Measurements from ENCODE around the gene CHST8.

CHST8 gene

GRCh38 chr19:33811736-33812387, 190.1 kb downstream of the CHST8 start:
- H3K27ac ChIP-seq (ENCODE audit: low read depth, low read length) = no peak overlapping the region
- no peaks in the 10 kb centered on the region for H3K36me3 ChIP-seq (ENCODE audit: low read length)
- no peak overlapping the region for H2AFZ ChIP-seq (ENCODE audit: low read depth, low read length, severe bottlenecking)
- no peaks in the 10 kb centered on the region for H4K20me1 ChIP-seq (ENCODE audit: low read depth, low read length)
- H3K4me2 ChIP-seq (ENCODE audit: low read depth, low read length, poor library complexity, severe bottlenecking) = no peak overlapping the region
- no peaks in the 10 kb centered on the region for H3K9me3 ChIP-seq (ENCODE audit: insufficient read depth, low read length)
- no peaks in the 10 kb centered on the region for H3K27me3 ChIP-seq (ENCODE audit: low read length)
- TF ChIP-seq, protein P1, sequence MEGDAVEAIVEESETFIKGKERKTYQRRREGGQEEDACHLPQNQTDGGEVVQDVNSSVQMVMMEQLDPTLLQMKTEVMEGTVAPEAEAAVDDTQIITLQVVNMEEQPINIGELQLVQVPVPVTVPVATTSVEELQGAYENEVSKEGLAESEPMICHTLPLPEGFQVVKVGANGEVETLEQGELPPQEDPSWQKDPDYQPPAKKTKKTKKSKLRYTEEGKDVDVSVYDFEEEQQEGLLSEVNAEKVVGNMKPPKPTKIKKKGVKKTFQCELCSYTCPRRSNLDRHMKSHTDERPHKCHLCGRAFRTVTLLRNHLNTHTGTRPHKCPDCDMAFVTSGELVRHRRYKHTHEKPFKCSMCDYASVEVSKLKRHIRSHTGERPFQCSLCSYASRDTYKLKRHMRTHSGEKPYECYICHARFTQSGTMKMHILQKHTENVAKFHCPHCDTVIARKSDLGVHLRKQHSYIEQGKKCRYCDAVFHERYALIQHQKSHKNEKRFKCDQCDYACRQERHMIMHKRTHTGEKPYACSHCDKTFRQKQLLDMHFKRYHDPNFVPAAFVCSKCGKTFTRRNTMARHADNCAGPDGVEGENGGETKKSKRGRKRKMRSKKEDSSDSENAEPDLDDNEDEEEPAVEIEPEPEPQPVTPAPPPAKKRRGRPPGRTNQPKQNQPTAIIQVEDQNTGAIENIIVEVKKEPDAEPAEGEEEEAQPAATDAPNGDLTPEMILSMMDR (IDR thresholded peaks at IDR 0.05; ENCODE audit: insufficient read depth, low read length, poor library complexity, severe bottlenecking) = no peak
- TF ChIP-seq EZH2phosphoT487 (conservative IDR thresholded peaks at IDR 0.05; ENCODE audit: low read length) = no peak
- H3K79me2 ChIP-seq (ENCODE audit: insufficient read depth, low read length) = no peaks in the 10 kb centered on the region
- H3K9me2 ChIP-seq (replicated peaks; ENCODE audit: insufficient read depth, low read length) = no peaks in the 10 kb centered on the region
- H3K9ac ChIP-seq (ENCODE audit: low read length) = no peak overlapping the region
- H3K4me3 ChIP-seq (ENCODE audit: insufficient read depth, low read length, poor library complexity, severe bottlenecking) = no peak overlapping the region
- H3F3A ChIP-seq (ENCODE audit: insufficient read depth) = no peaks in the 10 kb centered on the region

DNA sequence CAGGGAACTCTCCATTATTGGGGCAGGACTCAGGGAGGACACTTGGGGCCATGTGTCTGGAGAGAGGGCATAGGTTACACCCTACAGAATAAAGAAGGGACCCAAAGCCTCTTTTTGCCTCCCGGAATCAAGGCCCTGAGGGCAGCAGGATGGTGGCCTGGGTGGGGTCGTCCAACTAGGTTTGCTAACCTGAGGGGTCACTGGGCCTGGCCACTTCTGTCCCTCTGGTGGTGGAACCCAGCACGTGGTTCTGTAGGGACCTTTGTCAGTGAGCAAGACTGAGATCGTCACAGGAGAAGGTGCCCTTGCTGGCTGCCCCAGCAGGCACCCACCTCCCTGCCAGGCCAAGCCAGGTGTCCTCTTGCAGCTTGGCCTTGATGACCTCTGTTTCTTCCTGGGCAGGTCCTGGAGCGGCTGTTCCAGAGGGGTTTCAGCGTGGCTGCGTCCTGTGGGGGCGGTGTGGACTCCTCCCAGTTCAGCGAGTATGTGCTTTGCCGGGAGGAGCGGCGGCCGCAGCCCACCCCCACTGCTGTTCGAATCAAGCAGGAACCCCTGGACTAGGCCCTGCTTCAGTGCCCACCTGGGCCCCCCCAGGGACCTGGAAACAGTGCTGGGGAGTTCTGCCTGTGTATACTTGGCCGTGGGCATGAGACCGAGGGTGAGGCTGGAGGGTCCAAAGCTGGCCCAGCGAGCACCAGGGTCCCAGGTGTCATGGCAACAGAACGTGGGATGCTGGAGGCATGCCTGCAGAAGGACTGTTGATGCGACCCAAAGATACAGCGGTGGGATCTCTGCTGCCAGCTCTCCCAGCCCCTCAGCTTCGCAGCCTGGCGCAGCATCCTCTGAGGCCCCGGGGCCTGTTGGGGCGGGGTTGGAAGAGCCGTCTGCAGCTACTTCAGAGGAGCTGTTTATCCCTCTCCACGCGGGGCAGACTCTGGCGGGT, 190.9 kb downstream of the CHST8 start:
- TF ChIP-seq, protein P1 (IDR thresholded peaks at IDR 0.05; ENCODE audit: insufficient read depth, low read length, poor library complexity, severe bottlenecking) = no peak
- no peak for TF ChIP-seq EZH2phosphoT487 (conservative IDR thresholded peaks at IDR 0.05; ENCODE audit: low read length)
- Histone ChIP-seq H3K4me2 (ENCODE audit: low read depth, low read length, poor library complexity, severe bottlenecking) (no peak overlapping the region), H3K4me3 (ENCODE audit: insufficient read depth, low read length, poor library complexity, severe bottlenecking) (no peak overlapping the region), H3K9me3 (ENCODE audit: insufficient read depth, low read length) (no peaks in the 10 kb centered on the region), H3K79me2 (ENCODE audit: insufficient read depth, low read length) (no peaks in the 10 kb centered on the region), H3K36me3 (ENCODE audit: low read length) (no peaks in the 10 kb centered on the region), H3K9ac (ENCODE audit: low read length) (no peak overlapping the region), H2AFZ (ENCODE audit: low read depth, low read length, severe bottlenecking) (no peak overlapping the region), H3K27me3 (ENCODE audit: low read length) (no peaks in the 10 kb centered on the region), H3K9me2 (replicated peaks; ENCODE audit: insufficient read depth, low read length) (no peaks in the 10 kb centered on the region), H4K20me1 (ENCODE audit: low read depth, low read length) (no peaks in the 10 kb centered on the region), H3K27ac (ENCODE audit: low read depth, low read length) (no peak overlapping the region), H3F3A (ENCODE audit: insufficient read depth) (no peaks in the 10 kb centered on the region)

GRCh38 chr19:33813391-33814101, 191.8 kb downstream of the CHST8 start:
- Histone ChIP-seq H3K9me2 (replicated peaks; ENCODE audit: insufficient read depth, low read length) (no peaks in the 10 kb centered on the region), H3K79me2 (ENCODE audit: insufficient read depth, low read length) (no peaks in the 10 kb centered on the region), H3K4me2 (ENCODE audit: low read depth, low read length, poor library complexity, severe bottlenecking) (no peak overlapping the region), H3F3A (ENCODE audit: insufficient read depth) (no peaks in the 10 kb centered on the region), H3K27me3 (ENCODE audit: low read length) (no peaks in the 10 kb centered on the region), H2AFZ (ENCODE audit: low read depth, low read length, severe bottlenecking) (no peak overlapping the region), H3K9ac (ENCODE audit: low read length) (no peak overlapping the region), H3K36me3 (ENCODE audit: low read length) (no peaks in the 10 kb centered on the region), H4K20me1 (ENCODE audit: low read depth, low read length) (no peaks in the 10 kb centered on the region), H3K27ac (ENCODE audit: low read depth, low read length) (no peak overlapping the region), H3K9me3 (ENCODE audit: insufficient read depth, low read length) (no peaks in the 10 kb centered on the region), H3K4me3 (ENCODE audit: insufficient read depth, low read length, poor library complexity, severe bottlenecking) (no peak overlapping the region)
- TF ChIP-seq EZH2phosphoT487 (conservative IDR thresholded peaks at IDR 0.05; ENCODE audit: low read length) = no peak
- TF ChIP-seq, protein P1 (IDR thresholded peaks at IDR 0.05; ENCODE audit: insufficient read depth, low read length, poor library complexity, severe bottlenecking) = no peak
